Activated CD8-positive, alpha-beta memory T cell treated with anti-CD3 and anti-CD28 coated beads, Interleukin-2, amount 50 U/mL, for 48 hours (primary cell): ENCODE data around the gene RTKN.

Source experiments
- DNase-seq: peaks from one replicate; pipeline ENCODE4 v3.0.0-alpha.2; 2020

RTKN gene

GRCh38 chr2:74415762-74416395 lies 25.9 kb downstream of the RTKN start:
- DNase-seq, result no peak

GRCh38 chr2:74414881-74415761 lies 26.6 kb downstream of the RTKN start:
- DNase-seq, result no peak

GRCh38 chr2:74414441-74414840 lies 27.3 kb downstream of the RTKN start:
- no peak for DNase-seq

- DNase-seq, result no peak
Observed at GRCh38 chr2:74413001-74413698, 28.6 kb downstream of the RTKN start.

- no peak for DNase-seq
Observed at GRCh38 chr2:74407682-74408081, 34.1 kb downstream of the RTKN start.

GRCh38 chr2:74406035-74406434 lies 35.7 kb downstream of the RTKN start:
- DNase-seq, result no peak

- DNase-seq, result no peak
Observed at GRCh38 chr2:74401891-74402290, 39.8 kb downstream of the RTKN start.

GRCh38 chr2:74399785-74400184 lies 42.0 kb downstream of the RTKN start:
- DNase-seq, result no peak

- DNase-seq, result no peak
Observed at GRCh38 chr2:74396149-74396548, 45.6 kb downstream of the RTKN start.

GRCh38 chr2:74393525-74393924 lies 48.2 kb downstream of the RTKN start:
- DNase-seq, result no peak

GRCh38 chr2:74392449-74392743 lies 49.3 kb downstream of the RTKN start:
- DNase-seq, result no peak

GRCh38 chr2:74391580-74392448 lies 49.9 kb downstream of the RTKN start:
- DNase-seq, result peak; percentile 99

GRCh38 chr2:74391209-74391579 lies 50.5 kb downstream of the RTKN start:
- no peak for DNase-seq

- DNase-seq, result no peak
Observed at GRCh38 chr2:74390606-74391005, 51.1 kb downstream of the RTKN start.

- no peak for DNase-seq
Observed at GRCh38 chr2:74387346-74387745, 54.4 kb downstream of the RTKN start.

- DNase-seq, result no peak
Observed at GRCh38 chr2:74385396-74385795, 56.3 kb downstream of the RTKN start.

GRCh38 chr2:74384051-74384450 lies 57.7 kb downstream of the RTKN start:
- DNase-seq, result no peak

- no peak for DNase-seq
Observed at GRCh38 chr2:74383254-74383653, 58.5 kb downstream of the RTKN start.

- no peak for DNase-seq
Observed at GRCh38 chr2:74381751-74382150, 60.0 kb downstream of the RTKN start.

- DNase-seq, result peak; percentile 57
Observed at GRCh38 chr2:74379851-74380789, 61.6 kb downstream of the RTKN start, which contains the start of gene DCTN1. DCTN1 (minus strand) TSS chr2:74380311; CDS start chr2:74380037, 274 bp downstream.

- no peak for DNase-seq
Observed at GRCh38 chr2:74378007-74378406, 63.7 kb downstream of the RTKN start.

GRCh38 chr2:74375838-74376237 lies 65.9 kb downstream of the RTKN start:
- no peak for DNase-seq
